HFF-Myc (cell line): Measurements from ENCODE around the gene RNF123.

Experiments used
- DNase-seq: peaks from one replicate; pipeline ENCODE4 v3.0.0-alpha.2; 2011; ENCODE audit warnings: low read depth; ENCODE audit errors: extremely low read depth
- H3K4me3 ChIP-seq: replicated peaks from 2 replicates; pipeline ENCODE4 v1.5.1; 2011; ENCODE audit warnings: low read depth, mild to moderate bottlenecking, control low read depth, low read length
- CTCF ChIP-seq: IDR thresholded peaks from 2 replicates; pipeline ENCODE4 v1.5.1; 2012; ENCODE audit warnings: mild to moderate bottlenecking, low read depth, low read length, control low read depth; ENCODE audit errors: missing control alignments

The RNF123 gene

DNA sequence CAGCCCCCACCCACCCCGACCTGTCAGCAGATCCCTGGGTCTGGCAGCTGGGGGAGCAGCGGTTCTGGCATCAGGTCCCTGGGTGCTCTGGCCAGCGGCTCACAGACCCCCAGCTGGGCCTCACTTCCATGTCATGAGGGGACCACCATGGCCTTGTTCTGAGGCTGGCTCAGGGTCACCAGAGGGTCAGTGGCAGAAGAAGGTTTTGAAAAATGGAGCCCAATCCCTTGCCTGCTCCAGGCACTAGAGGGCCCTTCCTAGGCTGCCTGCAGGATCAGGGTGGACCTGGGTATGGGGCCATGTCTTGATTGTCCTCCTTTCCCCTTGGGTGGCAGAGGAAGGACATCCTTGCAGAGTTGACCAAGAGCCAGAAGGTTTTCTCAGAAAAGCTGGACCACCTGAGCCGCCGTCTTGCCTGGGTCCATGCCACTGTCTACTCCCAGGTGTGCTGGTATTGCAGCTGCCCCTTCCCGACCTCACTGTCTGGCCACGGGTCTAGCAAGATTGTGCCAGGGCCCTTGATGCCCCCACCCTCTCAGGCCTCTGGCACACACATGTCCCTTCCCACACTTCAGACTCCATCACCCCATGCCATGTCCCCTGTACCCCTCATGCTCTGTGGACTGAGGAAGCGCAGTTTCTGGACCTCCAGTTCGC, 17.2 kb downstream of the RNF123 start:
- H3K4me3 ChIP-seq, result no peak overlapping the region
- no peak for DNase-seq
- TF ChIP-seq CTCF, result no peak

- DNase-seq, result no peak
- TF ChIP-seq CTCF, result no peak
- no peak overlapping the region for H3K4me3 ChIP-seq
Observed at GRCh38 chr3:49707113-49707480, 17.7 kb downstream of the RNF123 start.

DNA sequence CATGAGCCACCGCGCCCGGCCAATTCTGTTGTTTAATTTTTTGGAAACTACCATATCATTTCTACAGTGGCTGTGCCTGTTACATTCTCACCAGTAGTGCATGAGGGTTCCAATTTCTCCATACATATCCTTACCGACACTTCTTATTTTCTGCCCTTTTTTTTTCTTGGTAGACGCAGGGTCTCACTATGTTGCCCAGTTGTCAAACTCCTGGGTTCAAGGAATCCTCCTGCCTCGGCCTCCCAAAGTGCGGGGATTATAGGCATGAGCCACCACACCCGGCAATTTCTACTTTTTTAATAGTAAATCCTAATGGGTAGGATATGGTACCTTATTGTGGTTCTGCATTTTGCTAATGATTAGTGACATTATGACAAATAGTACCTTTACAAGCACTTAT, 20.5 kb downstream of the RNF123 start:
- no peak for TF ChIP-seq CTCF
- DNase-seq, result no peak
- no peak overlapping the region for H3K4me3 ChIP-seq

GRCh38 chr3:49711489-49711888, 22.1 kb downstream of the RNF123 start:
- no peak for DNase-seq
- H3K4me3 ChIP-seq, result no peak overlapping the region
- TF ChIP-seq CTCF, result no peak

- H3K4me3 ChIP-seq, result no peak overlapping the region
- DNase-seq, result no peak
- no peak for TF ChIP-seq CTCF
Observed at GRCh38 chr3:49712166-49712565, 22.8 kb downstream of the RNF123 start.

DNA sequence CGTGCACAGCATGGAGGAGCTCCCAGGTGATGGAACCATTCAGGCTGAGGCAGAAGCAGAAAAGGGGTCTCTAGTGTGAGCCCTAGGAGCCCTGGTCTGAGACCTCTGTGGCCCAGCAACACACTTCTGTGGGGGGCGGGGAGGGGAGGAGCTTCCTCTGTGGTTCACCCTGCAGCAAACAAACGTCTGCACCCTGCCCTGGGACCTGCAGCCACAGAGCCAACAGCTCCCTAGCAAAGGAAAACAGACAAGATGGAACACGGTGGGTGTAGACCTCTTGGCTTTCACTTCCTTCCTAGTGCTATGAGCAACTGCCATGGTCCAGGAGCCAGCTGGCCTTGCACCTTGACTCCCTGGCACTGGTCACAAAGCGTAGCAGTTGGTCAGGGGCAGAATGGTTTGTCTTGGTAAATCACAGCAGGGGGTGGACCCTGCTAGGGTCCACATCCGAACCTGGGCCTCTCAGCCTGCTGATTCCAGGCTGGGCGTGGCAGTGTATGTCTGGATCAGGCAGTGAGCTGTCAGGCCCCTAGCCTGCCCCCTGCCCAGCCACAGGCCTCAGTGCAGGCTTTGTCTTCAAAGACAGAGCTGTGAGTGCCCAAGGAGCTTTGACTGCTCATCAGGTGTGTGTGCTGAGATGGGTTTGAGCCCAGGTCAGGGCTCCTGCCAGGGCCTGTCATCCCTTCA, 23.4 kb downstream of the RNF123 start:
- H3K4me3 ChIP-seq, result no peak overlapping the region
- no peak for TF ChIP-seq CTCF
- no peak for DNase-seq
